Naive B cell (primary cell): Measurements from ENCODE around the gene LRRC8C. TPM values are rescaled to one million over a fixed set of nuclear protein-coding genes. Genes with fewer than 3 reads are reported as not detected.
A peak's percentile ranks its signal among the peaks of the same experiment; 100 is the strongest.

Source experiments
- ATAC-seq, 2 donors: fragments of 150-1000 bp; cut with Tn5 transposase; 2 replicates each; pipeline ENCODE4 v1.10.0; 2021; ENCODE audit warnings: low read depth in 2 of 2, mild to moderate bottlenecking in 2 of 2, moderate library complexity in 2 of 2
- DNase-seq: peaks from one replicate; pipeline ENCODE4 v3.0.0; 2022
- H3K27ac Mint-ChIP-seq, 6 donors: one replicate each; pipeline ENCODE4 v1.8.0; 2020 to 2022; ENCODE audit warnings: mild to moderate bottlenecking in 6 of 6, mixed read lengths in 6 of 6, moderate library complexity in 5 of 6, inconsistent platforms in 2 of 6
- H3K27me3 Mint-ChIP-seq, 3 donors: one replicate each; pipeline ENCODE4 v1.8.0; 2021 to 2022; ENCODE audit warnings: mixed read lengths in 3 of 3, mild to moderate bottlenecking in 1 of 3
- H3K36me3 Mint-ChIP-seq, 2 donors: one replicate each; pipeline ENCODE4 v1.8.0; 2020 to 2022; ENCODE audit warnings: mixed read lengths in 2 of 2, inconsistent platforms in 1 of 2, mild to moderate bottlenecking in 1 of 2
- H3K4me1 Mint-ChIP-seq, 3 donors: one replicate each; pipeline ENCODE4 v1.8.0; 2020 to 2022; ENCODE audit warnings: mixed read lengths in 3 of 3, inconsistent platforms in 1 of 3, mild to moderate bottlenecking in 1 of 3, moderate library complexity in 1 of 3
- H3K4me3 Mint-ChIP-seq, 8 donors: one replicate each; pipeline ENCODE4 v1.8.0; 2020 to 2022; ENCODE audit warnings: mild to moderate bottlenecking in 8 of 8, mixed read lengths in 8 of 8, moderate library complexity in 8 of 8, inconsistent platforms in 2 of 8
- H3K9me3 Mint-ChIP-seq, 7 donors: one replicate each; pipeline ENCODE4 v1.8.0; 2020 to 2022; ENCODE audit warnings: mixed read lengths in 7 of 7, mild to moderate bottlenecking in 5 of 7, inconsistent platforms in 2 of 7, moderate library complexity in 1 of 7
- polyA plus RNA-seq, 6 donors: library from polyadenylated mRNA; unstranded; fragments of 300-500 nt; fragmentation: Illumina TruSeq; gene quantifications; one replicate each; pipeline ENCODE4 v1.2.3, GENCODE V29; 2021; ENCODE audit warnings: low read depth in 6 of 6

LRRC8C gene
- polyA plus RNA-seq, 6 donors from 2014 or later = 1.3 to 4.8 (median 2.6) TPM

DNA sequence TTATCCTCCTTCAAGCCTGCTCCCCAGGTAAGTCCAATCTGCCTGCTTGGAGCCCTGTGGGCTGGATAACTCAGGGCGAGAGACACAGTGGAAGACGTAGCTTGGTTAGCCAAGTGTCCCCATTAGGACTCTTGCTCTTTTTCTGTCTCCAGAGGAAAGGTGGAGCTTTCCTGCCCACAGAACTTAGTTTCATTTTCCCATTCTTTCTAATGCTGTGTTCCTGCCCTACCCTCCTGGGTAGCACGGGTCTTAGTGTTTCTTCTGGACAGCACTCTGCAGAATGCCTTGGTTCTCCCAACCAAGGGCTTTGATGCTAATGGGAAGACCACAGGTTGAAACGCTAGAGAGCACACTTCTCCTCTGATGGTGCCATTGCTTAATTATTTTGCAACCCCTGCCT lies 95.5 kb downstream of the LRRC8C start:
- peaks cover 0 to 5% (median 0%) of the 10 kb centered on the region in 7 donors for H3K9me3 Mint-ChIP-seq
- peaks cover 0 to under 1% of the 10 kb centered on the region in 2 donors for H3K36me3 Mint-ChIP-seq
- peaks cover 39 to 46% (median 43%) of the 10 kb centered on the region in 3 donors for H3K4me1 Mint-ChIP-seq
- H3K27me3 Mint-ChIP-seq = no peaks in the 10 kb centered on the region
- no peak for DNase-seq
- no peak overlapping the region for H3K4me3 Mint-ChIP-seq
- ATAC-seq = no peak
- H3K27ac Mint-ChIP-seq = peak overlapping the region in 1 of 6 donors; percentile 24

DNA sequence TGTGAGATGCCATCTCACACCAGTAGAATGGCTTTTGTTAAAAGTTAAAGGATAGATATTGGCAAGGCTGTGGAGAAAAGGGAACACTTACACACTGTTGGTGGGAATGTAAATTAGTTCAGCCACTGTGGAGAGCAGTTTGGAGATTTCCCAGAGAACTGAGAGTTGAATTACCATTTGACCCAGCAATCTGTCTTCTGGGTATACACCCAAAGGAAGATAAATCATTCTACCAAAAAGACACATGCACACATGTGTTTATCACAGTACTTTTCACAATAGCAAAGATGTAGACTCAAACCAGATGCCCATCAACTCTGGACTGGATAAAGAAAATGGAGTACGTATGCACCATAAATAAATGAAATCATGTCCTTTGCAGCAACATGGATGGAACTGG lies 99.3 kb downstream of the LRRC8C start:
- ATAC-seq (no peak), DNase-seq (no peak)
- Mint-ChIP-seq H3K27me3 (no peaks in the 10 kb centered on the region), H3K4me3 (no peak overlapping the region), H3K27ac (no peak overlapping the region), H3K9me3 (no peaks in the 10 kb centered on the region), H3K4me1 (peaks cover 10 to 14% (median 12%) of the 10 kb centered on the region in 3 donors), H3K36me3 (no peaks in the 10 kb centered on the region)

DNA sequence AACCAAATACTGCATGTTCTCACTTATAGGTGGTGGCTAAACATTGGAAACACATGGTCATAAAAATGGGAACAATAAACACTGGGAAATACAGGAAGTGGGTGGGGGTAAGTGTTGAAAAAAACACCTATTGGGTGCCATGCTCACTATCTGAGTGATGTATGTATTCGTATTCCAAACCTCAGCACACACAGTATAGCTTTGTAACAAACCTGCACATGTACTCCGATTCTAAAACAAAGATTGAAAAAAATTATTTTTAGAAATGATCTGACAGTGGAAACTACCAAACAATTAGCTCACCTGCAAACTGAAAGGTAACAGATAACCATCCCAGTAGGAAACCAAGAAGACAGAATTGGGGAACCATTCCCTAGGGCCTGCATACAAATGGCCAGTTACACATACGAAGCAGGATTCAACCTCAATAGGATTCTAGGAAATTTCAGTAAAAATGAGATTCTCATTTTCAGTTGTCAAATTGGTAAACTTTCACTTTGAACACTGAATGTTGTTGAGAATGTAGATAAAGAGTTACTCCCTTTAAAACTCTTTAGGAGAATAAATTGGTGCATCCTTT lies 99.8 kb downstream of the LRRC8C start:
- DNase-seq (no peak), ATAC-seq (no peak)
- Mint-ChIP-seq H3K4me3 (no peak overlapping the region), H3K4me1 (peaks cover 9 to 14% (median 10%) of the 10 kb centered on the region in 3 donors), H3K27ac (no peak overlapping the region), H3K9me3 (no peaks in the 10 kb centered on the region), H3K27me3 (no peaks in the 10 kb centered on the region), H3K36me3 (no peaks in the 10 kb centered on the region)

DNA sequence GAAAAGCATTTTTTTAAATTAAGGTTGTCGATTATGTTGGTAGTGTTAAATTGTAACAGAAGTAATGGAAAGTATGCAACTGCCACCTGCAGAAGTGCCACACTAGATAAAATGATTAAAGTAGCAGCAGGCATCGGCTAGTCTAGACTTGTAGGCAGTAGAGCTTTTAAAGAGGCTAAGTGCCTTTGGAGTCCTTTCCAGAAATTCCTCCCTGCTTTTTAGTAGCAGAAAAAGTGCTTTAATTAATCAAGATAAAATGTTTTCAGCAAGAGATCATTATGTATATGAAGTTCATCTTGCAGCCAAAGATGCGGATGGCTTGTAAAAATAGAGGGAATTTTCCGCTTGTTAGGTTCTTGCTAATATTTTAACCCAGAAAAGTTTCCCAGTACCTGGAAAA lies 100.8 kb downstream of the LRRC8C start:
- H3K27me3 Mint-ChIP-seq = no peaks in the 10 kb centered on the region
- H3K4me3 Mint-ChIP-seq = no peak overlapping the region
- H3K27ac Mint-ChIP-seq = no peak overlapping the region
- no peaks in the 10 kb centered on the region for H3K9me3 Mint-ChIP-seq
- no peaks in the 10 kb centered on the region for H3K36me3 Mint-ChIP-seq
- DNase-seq (no peak), ATAC-seq (no peak)
- H3K4me1 Mint-ChIP-seq = peaks cover 2 to 9% (median 8%) of the 10 kb centered on the region in 3 donors

DNA sequence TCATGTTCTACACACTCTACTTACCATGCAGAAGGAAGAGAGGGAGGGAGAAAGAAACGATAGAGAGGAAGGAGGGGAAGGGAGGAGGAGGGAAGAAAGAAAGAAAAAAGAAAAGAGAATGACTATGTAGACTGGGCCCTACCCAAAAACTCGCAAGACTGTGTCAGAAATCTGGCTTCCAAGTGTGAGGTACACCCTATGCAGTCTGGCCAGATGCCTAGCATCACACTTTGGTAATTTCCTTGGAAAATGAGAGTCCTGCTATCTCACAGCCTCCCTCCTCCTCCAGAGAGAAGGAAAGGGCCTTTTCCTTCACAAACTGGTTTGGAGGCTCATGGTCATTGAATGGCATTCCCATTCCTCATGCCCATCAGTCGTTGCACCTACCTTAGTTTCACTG lies 101.5 kb downstream of the LRRC8C start:
- Mint-ChIP-seq H3K9me3 (peaks cover 0 to 3% (median 0%) of the 10 kb centered on the region in 7 donors), H3K27ac (no peak overlapping the region), H3K4me3 (no peak overlapping the region), H3K4me1 (peaks cover 4 to 15% (median 8%) of the 10 kb centered on the region in 3 donors), H3K27me3 (no peaks in the 10 kb centered on the region), H3K36me3 (no peaks in the 10 kb centered on the region)
- DNase-seq = no peak
- ATAC-seq = no peak

- DNase-seq = no peak
- Mint-ChIP-seq H3K4me1 (peaks cover 10 to 21% (median 13%) of the 10 kb centered on the region in 3 donors), H3K27ac (no peak overlapping the region), H3K36me3 (no peaks in the 10 kb centered on the region), H3K27me3 (no peaks in the 10 kb centered on the region), H3K9me3 (peaks cover 0 to 3% (median 0%) of the 10 kb centered on the region in 7 donors), H3K4me3 (no peak overlapping the region)
- ATAC-seq = no peak
Observed at GRCh38 chr1:89735479-89735878, 102.6 kb downstream of the LRRC8C start.

DNA sequence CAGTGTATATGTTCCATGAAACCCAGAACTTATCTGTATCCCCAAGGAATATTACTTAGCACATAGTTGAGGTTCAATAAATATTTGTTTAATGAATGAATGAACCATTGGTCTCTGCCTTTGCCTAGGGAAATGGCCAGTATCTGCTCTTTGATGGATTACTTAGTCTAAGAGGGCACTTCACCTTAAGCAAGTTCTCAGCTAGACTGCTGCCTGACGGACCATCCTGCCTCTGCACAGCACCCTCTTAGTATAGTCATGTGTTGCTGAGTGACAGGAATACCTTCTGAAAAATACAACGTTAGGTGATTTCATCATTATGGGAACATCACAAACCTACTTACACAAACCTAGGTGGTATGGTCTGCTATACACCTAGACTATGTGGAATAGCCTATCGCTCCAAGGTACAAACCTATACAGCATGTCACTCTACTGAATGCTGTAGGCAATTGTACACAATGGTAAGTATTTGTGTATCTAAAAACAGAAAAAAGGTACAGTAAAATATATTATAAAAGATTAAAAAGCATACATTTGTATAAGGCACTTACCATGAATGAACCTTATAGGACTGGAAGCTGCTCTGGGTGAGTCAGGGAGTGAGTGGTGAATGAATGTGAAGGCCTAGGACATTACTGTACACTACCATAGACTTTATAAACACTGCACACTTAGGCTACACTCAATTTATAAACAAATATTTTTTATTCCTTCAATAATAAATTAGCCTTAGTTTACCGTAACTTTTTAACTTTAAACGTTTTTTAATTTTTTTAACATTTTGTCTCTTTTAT lies 104.2 kb downstream of the LRRC8C start:
- H3K9me3 Mint-ChIP-seq = peaks cover 0 to 3% (median 0%) of the 10 kb centered on the region in 7 donors
- ATAC-seq = no peak
- no peaks in the 10 kb centered on the region for H3K27me3 Mint-ChIP-seq
- DNase-seq = no peak
- H3K36me3 Mint-ChIP-seq = no peaks in the 10 kb centered on the region
- peaks cover 8 to 16% (median 10%) of the 10 kb centered on the region in 3 donors for H3K4me1 Mint-ChIP-seq
- no peak overlapping the region for H3K4me3 Mint-ChIP-seq
- no peak overlapping the region for H3K27ac Mint-ChIP-seq

DNA sequence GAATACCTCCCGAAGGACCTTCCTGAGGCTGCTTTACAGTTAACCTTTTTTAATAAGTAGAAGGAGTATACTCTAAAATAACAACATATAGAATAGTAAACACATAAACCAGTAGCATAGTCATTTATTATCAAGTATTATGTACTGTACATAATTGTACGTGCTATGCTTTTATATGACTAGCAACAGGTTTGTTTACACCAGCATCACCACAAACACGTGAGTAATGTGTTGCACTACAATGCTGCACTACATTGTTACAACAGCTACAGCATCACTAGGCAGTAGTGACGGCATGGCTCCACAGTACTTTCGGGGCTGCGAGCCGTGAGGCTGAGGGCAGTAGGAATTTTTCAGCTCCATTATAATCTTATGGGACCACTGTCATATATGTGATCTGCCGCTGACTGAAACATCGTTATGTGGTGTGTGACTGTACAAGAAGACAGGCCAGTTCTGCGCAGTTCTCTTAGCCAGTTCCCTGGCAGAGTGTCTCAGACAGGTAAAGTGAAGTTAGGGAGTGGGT lies 105.1 kb downstream of the LRRC8C start:
- peaks cover 0 to 3% (median 0%) of the 10 kb centered on the region in 7 donors for H3K9me3 Mint-ChIP-seq
- H3K27me3 Mint-ChIP-seq = no peaks in the 10 kb centered on the region
- peaks cover 8 to 12% (median 10%) of the 10 kb centered on the region in 3 donors for H3K4me1 Mint-ChIP-seq
- no peak overlapping the region for H3K4me3 Mint-ChIP-seq
- H3K27ac Mint-ChIP-seq = peak overlapping the region in 2 of 6 donors; percentile 60 to 71
- ATAC-seq = no peak
- no peak for DNase-seq
- H3K36me3 Mint-ChIP-seq = no peaks in the 10 kb centered on the region

- ATAC-seq (no peak), DNase-seq (no peak)
- Mint-ChIP-seq H3K36me3 (no peaks in the 10 kb centered on the region), H3K4me1 (peaks cover 8 to 12% (median 10%) of the 10 kb centered on the region in 3 donors), H3K4me3 (peak overlapping the region in 2 of 8 donors; percentile 32 to 48), H3K9me3 (peaks cover 0 to 3% (median 0%) of the 10 kb centered on the region in 7 donors), H3K27me3 (no peaks in the 10 kb centered on the region), H3K27ac (peak overlapping the region in 1 of 6 donors; percentile 27)
Observed at GRCh38 chr1:89739013-89739843, 106.3 kb downstream of the LRRC8C start.

DNA sequence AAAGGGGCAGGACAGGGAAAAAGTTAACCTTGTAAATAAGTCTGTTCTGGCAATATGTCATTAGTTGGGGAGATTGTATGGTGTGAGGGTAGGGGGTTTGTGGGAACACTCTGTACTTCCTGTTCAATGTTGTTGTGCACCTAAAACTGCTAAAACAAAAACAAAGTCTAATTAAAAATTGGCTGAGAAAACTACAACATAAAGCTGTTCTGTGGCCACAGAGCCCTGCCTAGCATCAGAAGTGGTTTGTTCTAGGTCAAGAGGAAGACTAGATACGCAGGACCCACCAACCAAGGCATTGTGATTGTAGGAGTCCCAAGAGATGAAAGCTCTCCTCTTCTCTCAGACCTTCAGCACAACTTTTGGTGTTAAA lies 106.9 kb downstream of the LRRC8C start:
- H3K4me1 Mint-ChIP-seq = peaks cover 8 to 12% (median 10%) of the 10 kb centered on the region in 3 donors
- H3K9me3 Mint-ChIP-seq = peaks cover 0 to 3% (median 0%) of the 10 kb centered on the region in 7 donors
- no peaks in the 10 kb centered on the region for H3K27me3 Mint-ChIP-seq
- ATAC-seq = no peak
- H3K4me3 Mint-ChIP-seq = peak overlapping the region in 1 of 8 donors; percentile 13
- no peaks in the 10 kb centered on the region for H3K36me3 Mint-ChIP-seq
- no peak overlapping the region for H3K27ac Mint-ChIP-seq
- no peak for DNase-seq

DNA sequence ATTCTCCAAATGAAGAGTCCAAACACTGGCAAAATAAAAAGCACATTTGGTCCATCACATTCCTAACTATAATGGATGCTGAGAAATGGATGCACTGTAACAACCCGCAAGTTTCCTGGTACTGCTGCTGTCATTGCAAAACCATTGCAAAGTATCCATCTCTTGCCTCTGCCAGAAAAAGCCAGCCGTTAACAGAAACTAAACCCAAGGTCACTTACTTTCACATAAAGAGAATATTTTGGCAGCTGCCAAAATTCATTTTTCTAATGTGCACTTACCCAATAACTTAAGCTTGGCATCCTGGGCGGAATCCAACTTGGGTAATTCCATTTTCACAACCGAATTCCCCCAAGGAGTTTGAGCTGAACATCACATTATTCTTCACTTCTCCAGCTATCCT lies 110.9 kb downstream of the LRRC8C start:
- peaks cover 8 to 12% (median 10%) of the 10 kb centered on the region in 3 donors for H3K4me1 Mint-ChIP-seq
- peaks cover 0 to 3% (median 0%) of the 10 kb centered on the region in 7 donors for H3K9me3 Mint-ChIP-seq
- no peak overlapping the region for H3K4me3 Mint-ChIP-seq
- no peaks in the 10 kb centered on the region for H3K36me3 Mint-ChIP-seq
- no peak overlapping the region for H3K27ac Mint-ChIP-seq
- DNase-seq (no peak), ATAC-seq (no peak)
- H3K27me3 Mint-ChIP-seq = no peaks in the 10 kb centered on the region

GRCh38 chr1:89746424-89747149 lies 113.7 kb downstream of the LRRC8C start:
- Mint-ChIP-seq H3K4me1 (no peaks in the 10 kb centered on the region), H3K4me3 (no peak overlapping the region), H3K27me3 (no peaks in the 10 kb centered on the region), H3K36me3 (no peaks in the 10 kb centered on the region), H3K9me3 (no peaks in the 10 kb centered on the region), H3K27ac (no peak overlapping the region)
- ATAC-seq (no peak), DNase-seq (no peak)

DNA sequence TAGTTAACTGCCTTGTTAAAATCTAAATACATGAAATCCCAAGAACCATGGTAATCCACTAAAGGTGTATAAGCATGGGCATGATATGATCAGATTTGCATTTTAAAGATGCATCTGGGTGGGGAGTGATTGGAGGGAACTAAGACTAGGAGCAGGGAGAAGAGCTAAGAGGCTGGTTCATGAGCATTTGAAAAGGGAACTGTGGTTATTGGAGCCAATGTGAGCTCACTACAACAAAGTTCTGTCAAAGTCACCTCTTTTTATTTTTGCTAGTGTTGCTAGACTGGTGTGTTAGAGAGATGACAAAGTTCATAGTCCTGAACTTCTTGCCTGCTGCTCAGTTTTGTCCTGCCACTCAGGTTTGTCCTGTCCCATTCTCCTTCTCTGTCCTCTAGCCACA lies 120.8 kb downstream of the LRRC8C start:
- DNase-seq = no peak
- no peak overlapping the region for H3K27ac Mint-ChIP-seq
- no peak overlapping the region for H3K4me3 Mint-ChIP-seq
- peaks cover 16 to 18% (median 18%) of the 10 kb centered on the region in 3 donors for H3K4me1 Mint-ChIP-seq
- H3K27me3 Mint-ChIP-seq = no peaks in the 10 kb centered on the region
- H3K9me3 Mint-ChIP-seq = no peaks in the 10 kb centered on the region
- H3K36me3 Mint-ChIP-seq = no peaks in the 10 kb centered on the region
- ATAC-seq = no peak
